PC-9 (cell line): ENCODE data around the gene ST7.

Source experiments
- CTCF ChIP-seq: fragments of 200-600 bp; sonication (generic); conservative IDR thresholded peaks from 2 replicates; pipeline ENCODE4 v1.6.1; 2017; ENCODE audit warnings: mixed run types, antibody characterized with exemption, mild to moderate bottlenecking, moderate library complexity
- EZH2 ChIP-seq: fragments of 200-600 bp; sonication (generic); IDR thresholded peaks from 2 replicates; pipeline ENCODE4 v1.8.0; 2017; ENCODE audit warnings: antibody characterized with exemption, low read depth

- no peak for TF ChIP-seq CTCF
- no peak for TF ChIP-seq EZH2
These were observed 238.8 kb downstream of the ST7 start for GRCh38 chr7:117192108-117192507.
